AG04449 (cell line): ENCODE results near the gene GJA3.

Experiments used
- CTCF ChIA-PET: fragments of 350-600 bp; formaldehyde crosslinking; extraction: SDS; loops from one replicate; lab custom pipeline; 2021; ENCODE audit warnings: antibody characterized with exemption; lab: Yijun Ruan, JAX
- POLR2A ChIA-PET: fragments of 400-600, 350-600 bp; formaldehyde crosslinking; extraction: SDS; loops from one replicate; lab custom pipeline; 2020; ENCODE audit warnings: antibody characterized with exemption, inconsistent platforms; lab: Yijun Ruan, JAX
- DNase-seq: peaks from one replicate; pipeline ENCODE4 v3.0.0-alpha.2; 2010; ENCODE audit warnings: low read depth, low spot score
- H3K4me3 ChIP-seq: 2 replicates; pipeline ENCODE4 v1.5.1; 2011; ENCODE audit warnings: low read depth, mild to moderate bottlenecking, control low read depth, low read length
- CTCF ChIP-seq: IDR thresholded peaks from one replicate; pipeline ENCODE4 v1.5.1; 2011; ENCODE audit warnings: mild to moderate bottlenecking, moderate library complexity, low read length, control low read depth, inconsistent platforms; ENCODE audit not compliant: insufficient read depth; ENCODE audit errors: missing control alignments

The GJA3 gene

GRCh38 chr13:20116213-20116612 is 44.6 kb downstream of the GJA3 start:
- DNase-seq: no peak
- H3K4me3 ChIP-seq: no peak overlapping the region
- TF ChIP-seq CTCF: no peak
- CTCF ChIA-PET: interaction anchor here (1.5 kb wide), 1 partner anchor 12 kb away, joined by 4 read pairs; no protein-coding TSS in a partner anchor
- POLR2A ChIA-PET: no interaction called here

DNA sequence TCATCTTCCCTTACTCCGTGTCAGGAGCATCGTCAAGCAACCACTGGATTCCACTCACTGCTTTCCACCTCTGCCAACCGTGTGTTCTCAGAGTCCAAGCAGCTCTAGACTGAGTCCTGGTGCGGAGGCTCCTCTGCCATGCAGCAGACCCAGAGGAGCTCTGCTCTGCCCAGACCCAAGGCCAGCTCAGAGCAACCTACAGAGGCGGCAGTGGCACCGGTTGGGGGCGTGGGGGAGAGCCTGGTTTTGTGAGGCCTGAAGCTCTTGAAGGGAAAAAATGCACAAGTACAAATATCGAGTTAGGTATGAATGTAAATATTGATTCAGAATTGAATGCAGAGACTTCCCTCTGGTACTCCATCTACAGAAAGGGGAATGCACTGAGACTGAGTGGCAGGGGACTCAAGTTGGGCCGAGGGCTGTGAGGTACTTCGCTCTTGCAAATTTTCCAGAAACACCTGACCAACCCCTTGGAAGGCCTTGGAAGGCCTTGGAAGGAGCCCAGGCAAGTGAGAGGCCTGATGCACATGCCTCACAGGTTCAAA is 46.7 kb downstream of the GJA3 start:
- ChIA-PET CTCF (no interaction called here), POLR2A (no interaction called here)
- no peak for DNase-seq
- H3K4me3 ChIP-seq: no peak overlapping the region
- TF ChIP-seq CTCF: no peak

GRCh38 chr13:20109037-20109436 is 51.8 kb downstream of the GJA3 start:
- ChIA-PET POLR2A (no interaction called here), CTCF (interaction anchor here (1.4 to 2.5 kb wide), 3 partner anchors 9 to 125 kb away, joined by 3 to 8 read pairs (median 6); no protein-coding TSS in a partner anchor)
- no peak overlapping the region for H3K4me3 ChIP-seq
- no peak for DNase-seq
- TF ChIP-seq CTCF: no peak

- CTCF ChIA-PET: interaction anchor here (0.9 kb wide), 1 partner anchor 11 kb away, joined by 3 read pairs; no protein-coding TSS in a partner anchor
- POLR2A ChIA-PET: no interaction called here
- no peak for DNase-seq
- TF ChIP-seq CTCF: no peak
- no peak overlapping the region for H3K4me3 ChIP-seq
Observed at GRCh38 chr13:20106742-20107141, 54.1 kb downstream of the GJA3 start.

DNA sequence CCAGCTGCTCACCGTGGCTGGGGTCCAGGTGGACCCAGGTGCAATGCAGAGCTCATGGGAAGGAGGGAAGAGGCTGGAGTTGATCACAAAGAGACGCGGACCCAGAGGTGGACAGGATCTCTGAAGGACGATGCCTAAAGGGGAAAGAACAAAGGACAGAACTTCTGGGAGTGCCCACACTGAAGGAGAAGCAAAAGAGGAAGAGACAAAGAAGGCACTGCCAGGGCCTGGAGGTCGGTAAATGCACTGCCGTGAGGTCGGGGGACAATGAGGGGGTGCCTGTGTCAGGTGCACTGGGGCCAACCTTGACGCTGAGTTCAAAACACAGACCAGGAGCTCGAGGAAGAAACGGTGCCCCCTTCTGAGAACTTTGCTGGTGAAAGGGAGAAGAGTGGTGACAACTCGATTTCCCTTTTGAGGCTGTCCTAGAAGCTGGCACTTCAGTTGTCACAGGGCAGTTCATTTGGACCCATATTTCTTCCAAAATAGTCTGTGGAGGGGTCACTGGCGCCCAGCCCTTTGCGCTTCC is 55.6 kb downstream of the GJA3 start:
- no peak for TF ChIP-seq CTCF
- no peak for DNase-seq
- ChIA-PET POLR2A (no interaction called here), CTCF (no interaction called here)
- no peak overlapping the region for H3K4me3 ChIP-seq

DNA sequence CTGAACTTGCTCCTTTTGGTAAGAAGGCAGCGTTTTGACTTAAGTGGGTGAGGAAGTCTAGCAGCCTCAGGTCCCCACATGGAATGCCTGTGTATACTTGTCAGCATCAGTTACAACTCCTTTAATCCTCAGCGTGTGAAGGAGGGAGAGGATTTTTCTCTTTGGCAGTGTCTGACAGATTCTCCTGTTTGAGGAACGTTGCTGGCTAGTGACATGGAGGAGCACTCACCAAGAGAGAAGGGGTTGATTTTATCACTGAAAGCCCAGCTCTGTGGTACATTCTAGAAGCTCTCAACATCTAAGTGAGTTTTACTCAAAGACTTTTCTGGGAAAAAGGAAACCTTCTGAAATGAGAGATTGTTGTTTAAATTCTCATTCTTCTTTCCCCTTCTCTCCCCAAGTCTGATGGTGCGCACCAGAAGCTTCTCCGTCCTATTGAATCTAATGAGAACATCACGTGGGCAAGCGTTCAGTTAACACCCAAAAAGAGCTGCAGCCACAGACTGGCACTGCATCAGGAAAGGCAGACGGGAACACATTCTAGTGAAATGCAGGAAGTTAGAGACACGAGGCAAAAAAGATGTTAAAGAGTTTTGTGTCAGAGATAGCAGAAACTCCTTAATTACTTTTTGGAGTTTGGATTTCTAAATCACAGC is 58.2 kb downstream of the GJA3 start:
- H3K4me3 ChIP-seq: no peak overlapping the region
- POLR2A ChIA-PET: no interaction called here
- CTCF ChIA-PET: interaction anchor here (0.9 kb wide), 1 partner anchor 25 kb away, joined by 3 read pairs; no protein-coding TSS in a partner anchor
- DNase-seq: no peak
- no peak for TF ChIP-seq CTCF
